Measurements from ENCODE around the gene MAPK10. TPM values are rescaled to one million over a fixed set of nuclear protein-coding genes. Genes with fewer than 3 reads are reported as not detected.

The MAPK10 gene
- polyA plus RNA-seq, 1 donor, result 18.9 TPM

- H3K9me3 ChIP-seq (ENCODE audit: control insufficient read depth, low read depth, low read length), result no peaks in the 10 kb centered on the region
- DNase-seq, result no peak
- H3K27ac ChIP-seq (ENCODE audit: low read length), result no peak overlapping the region
- no peaks in the 10 kb centered on the region for H3K27me3 ChIP-seq (ENCODE audit: control insufficient read depth, insufficient read depth, low read length)
- no peaks in the 10 kb centered on the region for H3K4me1 ChIP-seq (ENCODE audit: control insufficient read depth, insufficient read depth, low read length)
- H3K4me3 ChIP-seq (ENCODE audit: low read length), result no peak overlapping the region
- 0% methylated on average over 1 of the region's 3 CpGs for WGBS (ENCODE audit: insufficient coverage, low lambda C conversion rate)
- H3K36me3 ChIP-seq (ENCODE audit: control insufficient read depth, insufficient read depth, low read length), result no peaks in the 10 kb centered on the region
These were observed 76.5 kb downstream of the MAPK10 start for GRCh38 chr4:86283371-86283770.

GRCh38 chr4:86280246-86280645, 79.6 kb downstream of the MAPK10 start:
- no CpG with 5 or more reads among the region's 2 CpGs for WGBS (ENCODE audit: insufficient coverage, low lambda C conversion rate)
- no peaks in the 10 kb centered on the region for H3K9me3 ChIP-seq (ENCODE audit: control insufficient read depth, low read depth, low read length)
- H3K27ac ChIP-seq (ENCODE audit: low read length), result no peak overlapping the region

GRCh38 chr4:86279293-86279960, 80.4 kb downstream of the MAPK10 start:
- H3K4me3 ChIP-seq (ENCODE audit: low read length), result no peak overlapping the region
- H3K36me3 ChIP-seq (ENCODE audit: control insufficient read depth, insufficient read depth, low read length), result no peaks in the 10 kb centered on the region
- no peaks in the 10 kb centered on the region for H3K9me3 ChIP-seq (ENCODE audit: control insufficient read depth, low read depth, low read length)
- DNase-seq, result no peak
- H3K27ac ChIP-seq (ENCODE audit: low read length), result no peak overlapping the region
- no peaks in the 10 kb centered on the region for H3K27me3 ChIP-seq (ENCODE audit: control insufficient read depth, insufficient read depth, low read length)
- 83% methylated on average over 4 of the region's 5 CpGs for WGBS (ENCODE audit: insufficient coverage, low lambda C conversion rate)
- H3K4me1 ChIP-seq (ENCODE audit: control insufficient read depth, insufficient read depth, low read length), result no peaks in the 10 kb centered on the region

More at GRCh38 chr4:86280246-86280645, 79.6 kb downstream of the MAPK10 start:
- no peak overlapping the region for H3K4me3 ChIP-seq (ENCODE audit: low read length)
- H3K27me3 ChIP-seq (ENCODE audit: control insufficient read depth, insufficient read depth, low read length), result no peaks in the 10 kb centered on the region
- no peaks in the 10 kb centered on the region for H3K36me3 ChIP-seq (ENCODE audit: control insufficient read depth, insufficient read depth, low read length)
- no peak for DNase-seq
- H3K4me1 ChIP-seq (ENCODE audit: control insufficient read depth, insufficient read depth, low read length), result no peaks in the 10 kb centered on the region

GRCh38 chr4:86278126-86278525, 81.7 kb downstream of the MAPK10 start:
- no peaks in the 10 kb centered on the region for H3K27me3 ChIP-seq (ENCODE audit: control insufficient read depth, insufficient read depth, low read length)
- WGBS (ENCODE audit: insufficient coverage, low lambda C conversion rate), result 68% methylated on average over 2 of the region's 2 CpGs
- H3K9me3 ChIP-seq (ENCODE audit: control insufficient read depth, low read depth, low read length), result no peaks in the 10 kb centered on the region
- H3K4me3 ChIP-seq (ENCODE audit: low read length), result no peak overlapping the region
- H3K27ac ChIP-seq (ENCODE audit: low read length), result no peak overlapping the region
- no peak for DNase-seq
- H3K4me1 ChIP-seq (ENCODE audit: control insufficient read depth, insufficient read depth, low read length), result no peaks in the 10 kb centered on the region
- no peaks in the 10 kb centered on the region for H3K36me3 ChIP-seq (ENCODE audit: control insufficient read depth, insufficient read depth, low read length)

- H3K36me3 ChIP-seq (ENCODE audit: control insufficient read depth, insufficient read depth, low read length), result no peaks in the 10 kb centered on the region
- no peaks in the 10 kb centered on the region for H3K27me3 ChIP-seq (ENCODE audit: control insufficient read depth, insufficient read depth, low read length)
- H3K9me3 ChIP-seq (ENCODE audit: control insufficient read depth, low read depth, low read length), result no peaks in the 10 kb centered on the region
- H3K4me3 ChIP-seq (ENCODE audit: low read length), result no peak overlapping the region
- no peak for DNase-seq
- H3K27ac ChIP-seq (ENCODE audit: low read length), result no peak overlapping the region
- H3K4me1 ChIP-seq (ENCODE audit: control insufficient read depth, insufficient read depth, low read length), result no peaks in the 10 kb centered on the region
These were observed 85.2 kb downstream of the MAPK10 start for GRCh38 chr4:86274642-86275041.

- Histone ChIP-seq H3K27ac (ENCODE audit: low read length) (no peak overlapping the region), H3K27me3 (ENCODE audit: control insufficient read depth, insufficient read depth, low read length) (no peaks in the 10 kb centered on the region), H3K9me3 (ENCODE audit: control insufficient read depth, low read depth, low read length) (no peaks in the 10 kb centered on the region), H3K36me3 (ENCODE audit: control insufficient read depth, insufficient read depth, low read length) (no peaks in the 10 kb centered on the region), H3K4me3 (ENCODE audit: low read length) (no peak overlapping the region), H3K4me1 (ENCODE audit: control insufficient read depth, insufficient read depth, low read length) (no peaks in the 10 kb centered on the region)
- 100% methylated on average over 1 of the region's 1 CpG for WGBS (ENCODE audit: insufficient coverage, low lambda C conversion rate)
- no peak for DNase-seq
These were observed 87.2 kb downstream of the MAPK10 start for GRCh38 chr4:86272669-86273068.

- Histone ChIP-seq H3K4me1 (ENCODE audit: control insufficient read depth, insufficient read depth, low read length) (no peaks in the 10 kb centered on the region), H3K4me3 (ENCODE audit: low read length) (no peak overlapping the region), H3K36me3 (ENCODE audit: control insufficient read depth, insufficient read depth, low read length) (no peaks in the 10 kb centered on the region), H3K9me3 (ENCODE audit: control insufficient read depth, low read depth, low read length) (no peaks in the 10 kb centered on the region), H3K27ac (ENCODE audit: low read length) (no peak overlapping the region), H3K27me3 (ENCODE audit: control insufficient read depth, insufficient read depth, low read length) (no peaks in the 10 kb centered on the region)
- no peak for DNase-seq
- 100% methylated on average over 1 of the region's 1 CpG for WGBS (ENCODE audit: insufficient coverage, low lambda C conversion rate)
These were observed 88.8 kb downstream of the MAPK10 start for GRCh38 chr4:86271057-86271456.

GRCh38 chr4:86269354-86269753, 90.5 kb downstream of the MAPK10 start:
- Histone ChIP-seq H3K27ac (ENCODE audit: low read length) (no peak overlapping the region), H3K4me1 (ENCODE audit: control insufficient read depth, insufficient read depth, low read length) (no peaks in the 10 kb centered on the region), H3K9me3 (ENCODE audit: control insufficient read depth, low read depth, low read length) (no peaks in the 10 kb centered on the region), H3K27me3 (ENCODE audit: control insufficient read depth, insufficient read depth, low read length) (no peaks in the 10 kb centered on the region), H3K4me3 (ENCODE audit: low read length) (no peak overlapping the region), H3K36me3 (ENCODE audit: control insufficient read depth, insufficient read depth, low read length) (no peaks in the 10 kb centered on the region)
- WGBS (ENCODE audit: insufficient coverage, low lambda C conversion rate), result 88% methylated on average over 1 of the region's 1 CpG
- no peak for DNase-seq

GRCh38 chr4:86264241-86264640, 95.6 kb downstream of the MAPK10 start:
- Histone ChIP-seq H3K9me3 (ENCODE audit: control insufficient read depth, low read depth, low read length) (no peaks in the 10 kb centered on the region), H3K27ac (ENCODE audit: low read length) (no peak overlapping the region), H3K27me3 (ENCODE audit: control insufficient read depth, insufficient read depth, low read length) (no peaks in the 10 kb centered on the region), H3K4me1 (ENCODE audit: control insufficient read depth, insufficient read depth, low read length) (no peaks in the 10 kb centered on the region), H3K36me3 (ENCODE audit: control insufficient read depth, insufficient read depth, low read length) (no peaks in the 10 kb centered on the region), H3K4me3 (ENCODE audit: low read length) (no peak overlapping the region)
- DNase-seq, result no peak

GRCh38 chr4:86261636-86262035, 98.2 kb downstream of the MAPK10 start:
- Histone ChIP-seq H3K4me3 (ENCODE audit: low read length) (no peak overlapping the region), H3K27ac (ENCODE audit: low read length) (no peak overlapping the region), H3K36me3 (ENCODE audit: control insufficient read depth, insufficient read depth, low read length) (no peaks in the 10 kb centered on the region), H3K4me1 (ENCODE audit: control insufficient read depth, insufficient read depth, low read length) (no peaks in the 10 kb centered on the region), H3K9me3 (ENCODE audit: control insufficient read depth, low read depth, low read length) (no peaks in the 10 kb centered on the region), H3K27me3 (ENCODE audit: control insufficient read depth, insufficient read depth, low read length) (no peaks in the 10 kb centered on the region)
- no CpG with 5 or more reads among the region's 1 CpG for WGBS (ENCODE audit: insufficient coverage, low lambda C conversion rate)
- no peak for DNase-seq

- DNase-seq, result no peak
- no peaks in the 10 kb centered on the region for H3K36me3 ChIP-seq (ENCODE audit: control insufficient read depth, insufficient read depth, low read length)
- WGBS (ENCODE audit: insufficient coverage, low lambda C conversion rate), result no CpG with 5 or more reads among the region's 2 CpGs
- H3K27ac ChIP-seq (ENCODE audit: low read length), result no peak overlapping the region
- no peak overlapping the region for H3K4me3 ChIP-seq (ENCODE audit: low read length)
- H3K27me3 ChIP-seq (ENCODE audit: control insufficient read depth, insufficient read depth, low read length), result no peaks in the 10 kb centered on the region
- no peaks in the 10 kb centered on the region for H3K4me1 ChIP-seq (ENCODE audit: control insufficient read depth, insufficient read depth, low read length)
- no peaks in the 10 kb centered on the region for H3K9me3 ChIP-seq (ENCODE audit: control insufficient read depth, low read depth, low read length)
These were observed 103.8 kb downstream of the MAPK10 start for GRCh38 chr4:86256086-86256485.

Measured in large intestine (tissue), 3 donors.